K562 (cell line): ENCODE measurements around the gene LY6G6C. TPM values are rescaled to one million over a fixed set of nuclear protein-coding genes. Genes with fewer than 3 reads are reported as not detected.

Experiments
- ARID2 ChIP-seq: fragments of 450-650 bp; IDR thresholded peaks from 2 replicates; pipeline ENCODE4 v1.6.1; 2017; ENCODE audit warnings: antibody characterized with exemption, mild to moderate bottlenecking
- BHLHE40 ChIP-seq: IDR thresholded peaks from 2 replicates; pipeline ENCODE4 v1.6.1; 2011; ENCODE audit warnings: low read length, improper control_type of control experiment
- CBX3 ChIP-seq, 2 experiments: IDR thresholded peaks; 1 replicate in 1 of 2; 2 replicates in 1 of 2; pipeline ENCODE4 v1.6.1; 2012; ENCODE audit warnings: inconsistent platforms in 2 of 2, low read length in 2 of 2, borderline replicate concordance in 1 of 2, control low read depth in 1 of 2
- CEBPG ChIP-seq, 3 experiments: fragments of 200-800 bp in 1 of 3; sonication (Bioruptor generic) in 1 of 3; sonication (generic) in 1 of 3; formaldehyde crosslinking in 1 of 3; IDR thresholded peaks in 2 of 3; conservative IDR thresholded peaks in 1 of 3; 2 replicates each; pipeline versions ENCODE4 v1.6.1 to v1.8.0; 2016 to 2022; ENCODE audit warnings: missing compliant biosample characterization in 2 of 3, missing genetic modification characterization in 2 of 3, mild to moderate bottlenecking in 1 of 3, missing genetic modification reagents in 1 of 3
- ESRRB ChIP-seq: fragments of 250-450 bp; sonication (Bioruptor Pico); IDR thresholded peaks from 2 replicates; pipeline ENCODE4 v1.5.0; 2020; ENCODE audit warnings: mild to moderate bottlenecking, moderate library complexity, borderline replicate concordance
- FOXJ2 ChIP-seq: fragments of 200-800 bp; sonication (Bioruptor generic); IDR thresholded peaks from 2 replicates; pipeline ENCODE4 v1.6.1; 2016; ENCODE audit warnings: missing genetic modification characterization, missing compliant biosample characterization
- GABPA ChIP-seq: fragments of 200-800 bp; sonication (Bioruptor generic); conservative IDR thresholded peaks from 2 replicates; pipeline ENCODE4 v1.6.1; 2016; ENCODE audit warnings: low read depth, missing genetic modification characterization, missing compliant biosample characterization
- HDAC1 ChIP-seq, 2 experiments: fragments of 450-650 bp; IDR thresholded peaks; 2 replicates each; pipeline ENCODE4 v1.6.1; 2016 to 2017; ENCODE audit warnings: inconsistent platforms in 1 of 2, mild to moderate bottlenecking in 1 of 2, moderate library complexity in 1 of 2
- NR1H2 ChIP-seq: sonication (generic); formaldehyde crosslinking; IDR thresholded peaks from 2 replicates; pipeline ENCODE4 v1.4.0; 2020; ENCODE audit warnings: mild to moderate bottlenecking, missing genetic modification reagents
- POLR2A ChIP-seq: fragments of 450-650 bp; conservative IDR thresholded peaks from 2 replicates; pipeline ENCODE4 v1.6.1; 2016
- POLR2G ChIP-seq: fragments of 200-400 bp; formaldehyde crosslinking; IDR thresholded peaks from 2 replicates; pipeline ENCODE4 v1.6.1; 2017; ENCODE audit warnings: low read depth, mild to moderate bottlenecking, antibody characterized with exemption, low read length, moderate library complexity
- ZKSCAN8 ChIP-seq: fragments of 200-800 bp; sonication (Bioruptor generic); IDR thresholded peaks from 2 replicates; pipeline ENCODE4 v1.6.1; 2016; ENCODE audit warnings: missing genetic modification characterization, missing compliant biosample characterization
- ZNF41 ChIP-seq: fragments of 250-450 bp; sonication (Bioruptor Pico); conservative IDR thresholded peaks from 2 replicates; pipeline ENCODE4 v1.4.0; 2020; ENCODE audit warnings: mild to moderate bottlenecking
- polyA plus RNA-seq, 8 experiments: library from polyadenylated mRNA; depleted of rRNA in 4 of 8; stranded (reverse) in 5 of 8; unstranded in 3 of 8; fragments of >200 nt; fragmentation: Nextera tagmentation in 2 of 8; fragmentation: Illumina TruSeq in 1 of 8; extraction: Ambion mirVana in 2 of 8; extraction: Trizol in 1 of 8; gene quantifications; 2 replicates each; pipeline versions ENCODE4 v1.2.1 to v1.2.3, GENCODE V29; 2011 to 2014; ENCODE audit warnings: inconsistent platforms in 1 of 8, missing spikeins in 1 of 8
- total RNA-seq, 7 experiments: library from RNA; depleted of rRNA in 6 of 7; stranded (reverse); fragments of >200 nt in 6 of 7; fragmentation: Illumina TruSeq in 2 of 7; extraction: Trizol in 2 of 7; gene quantifications; 2 replicates each; pipeline versions ENCODE4 v1.2.1 to v1.2.3, GENCODE V29; 2011 to 2021; ENCODE audit warnings: low replicate concordance in 1 of 7
- TF ChIP-seq, protein P1 (sequence below): sonication (generic); formaldehyde crosslinking; IDR thresholded peaks from 2 replicates; pipeline ENCODE4 v1.8.0; 2022; ENCODE audit warnings: missing genetic modification reagents, mild to moderate bottlenecking, borderline replicate concordance
- TF ChIP-seq, protein P2 (sequence below): fragments of 200-800 bp; sonication (Bioruptor generic); IDR thresholded peaks from 2 replicates; pipeline ENCODE4 v1.6.1; 2016; ENCODE audit warnings: missing genetic modification characterization, missing compliant biosample characterization

LY6G6C gene
- total and polyA plus RNA-seq, 9 of the 15 experiments (the other 6 are each of a cell fraction or from before 2014, with no cell fraction given) = 0.06 to 0.20 TPM; not detected in 7

DNA sequence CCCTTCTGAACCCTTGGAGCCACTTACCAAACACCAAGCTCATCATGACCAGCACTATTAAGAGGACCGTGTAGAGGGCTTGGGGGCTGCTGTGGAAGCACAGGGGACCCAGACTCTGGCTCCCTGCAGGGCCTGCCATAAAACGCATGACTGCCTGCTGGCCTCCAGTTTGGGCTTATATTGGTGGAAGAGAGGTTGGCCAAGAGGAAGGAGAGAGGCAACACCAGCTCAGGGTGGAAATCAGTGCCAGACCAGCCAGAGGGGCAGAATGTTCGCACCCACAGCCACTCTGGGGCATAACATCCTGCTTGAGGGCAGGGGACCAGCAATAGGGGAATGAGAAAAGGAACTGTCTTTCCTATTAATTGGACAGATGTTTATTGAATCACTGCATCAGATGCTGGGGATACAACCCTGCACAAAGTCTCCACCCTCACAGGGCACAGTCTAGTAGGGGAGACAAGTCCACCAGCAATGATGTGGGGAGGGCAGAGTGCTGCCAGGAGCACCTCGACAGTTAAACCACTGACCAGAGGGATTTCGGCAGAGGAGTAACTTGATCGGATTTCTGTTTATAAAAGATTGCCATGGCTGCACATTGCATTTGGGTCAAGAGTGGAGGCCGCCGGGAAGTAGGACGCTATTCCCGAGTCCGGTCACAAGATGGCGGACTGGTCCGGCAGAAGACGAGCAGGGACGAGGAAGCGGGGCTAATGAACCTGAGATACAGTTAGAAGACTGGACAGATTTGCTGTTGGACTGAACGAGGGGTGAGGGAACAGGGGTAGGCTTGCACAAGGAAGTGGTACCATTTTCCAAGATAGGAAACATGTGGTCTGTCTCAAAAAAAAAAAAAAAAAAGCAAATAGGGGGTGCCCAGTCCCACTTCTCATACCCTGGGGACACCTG, 41.1 kb downstream of the LY6G6C start, which contains the start of gene LY6G5C (continued):
- TF ChIP-seq ZKSCAN8 (CRISPR knock-in tag) (no peak), NR1H2 (CRISPR knock-in tag) (peak; percentile 35; the same call in 1 of the 2 replicates), ARID2 (peak; percentile 95), BHLHE40 (0 out of 2 replicates have a peak, but pooled peaks have one; percentile 20), CEBPG (CRISPR knock-in tag; IDR thresholded peaks at IDR 0.05) (0 out of 2 replicates have a peak, but pooled peaks have one; percentile 30), CEBPG (tag; conservative IDR thresholded peaks at IDR 0.05 in 1 of 2, IDR thresholded peaks at IDR 0.05 in 1 of 2) (no peak), FOXJ2 (tag) (0 out of 2 replicates have a peak, but pooled peaks have one; percentile 26), POLR2G (no peak), ESRRB (CRISPR knock-in tag) (no peak), ZNF41 (CRISPR knock-in tag) (no peak), POLR2A (no peak), CBX3 (IDR thresholded peaks at IDR 0.05; ENCODE audit: borderline replicate concordance in 1 of 2, low read length in 2 of 2) (no peak), GABPA (tag) (no peak), HDAC1 (IDR thresholded peaks at IDR 0.05) (no peak; a peak in 1 of 4 replicates)
- TF ChIP-seq, protein P1, sequence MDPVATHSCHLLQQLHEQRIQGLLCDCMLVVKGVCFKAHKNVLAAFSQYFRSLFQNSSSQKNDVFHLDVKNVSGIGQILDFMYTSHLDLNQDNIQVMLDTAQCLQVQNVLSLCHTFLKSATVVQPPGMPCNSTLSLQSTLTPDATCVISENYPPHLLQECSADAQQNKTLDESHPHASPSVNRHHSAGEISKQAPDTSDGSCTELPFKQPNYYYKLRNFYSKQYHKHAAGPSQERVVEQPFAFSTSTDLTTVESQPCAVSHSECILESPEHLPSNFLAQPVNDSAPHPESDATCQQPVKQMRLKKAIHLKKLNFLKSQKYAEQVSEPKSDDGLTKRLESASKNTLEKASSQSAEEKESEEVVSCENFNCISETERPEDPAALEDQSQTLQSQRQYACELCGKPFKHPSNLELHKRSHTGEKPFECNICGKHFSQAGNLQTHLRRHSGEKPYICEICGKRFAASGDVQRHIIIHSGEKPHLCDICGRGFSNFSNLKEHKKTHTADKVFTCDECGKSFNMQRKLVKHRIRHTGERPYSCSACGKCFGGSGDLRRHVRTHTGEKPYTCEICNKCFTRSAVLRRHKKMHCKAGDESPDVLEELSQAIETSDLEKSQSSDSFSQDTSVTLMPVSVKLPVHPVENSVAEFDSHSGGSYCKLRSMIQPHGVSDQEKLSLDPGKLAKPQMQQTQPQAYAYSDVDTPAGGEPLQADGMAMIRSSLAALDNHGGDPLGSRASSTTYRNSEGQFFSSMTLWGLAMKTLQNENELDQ = no peak
- TF ChIP-seq, protein P2, sequence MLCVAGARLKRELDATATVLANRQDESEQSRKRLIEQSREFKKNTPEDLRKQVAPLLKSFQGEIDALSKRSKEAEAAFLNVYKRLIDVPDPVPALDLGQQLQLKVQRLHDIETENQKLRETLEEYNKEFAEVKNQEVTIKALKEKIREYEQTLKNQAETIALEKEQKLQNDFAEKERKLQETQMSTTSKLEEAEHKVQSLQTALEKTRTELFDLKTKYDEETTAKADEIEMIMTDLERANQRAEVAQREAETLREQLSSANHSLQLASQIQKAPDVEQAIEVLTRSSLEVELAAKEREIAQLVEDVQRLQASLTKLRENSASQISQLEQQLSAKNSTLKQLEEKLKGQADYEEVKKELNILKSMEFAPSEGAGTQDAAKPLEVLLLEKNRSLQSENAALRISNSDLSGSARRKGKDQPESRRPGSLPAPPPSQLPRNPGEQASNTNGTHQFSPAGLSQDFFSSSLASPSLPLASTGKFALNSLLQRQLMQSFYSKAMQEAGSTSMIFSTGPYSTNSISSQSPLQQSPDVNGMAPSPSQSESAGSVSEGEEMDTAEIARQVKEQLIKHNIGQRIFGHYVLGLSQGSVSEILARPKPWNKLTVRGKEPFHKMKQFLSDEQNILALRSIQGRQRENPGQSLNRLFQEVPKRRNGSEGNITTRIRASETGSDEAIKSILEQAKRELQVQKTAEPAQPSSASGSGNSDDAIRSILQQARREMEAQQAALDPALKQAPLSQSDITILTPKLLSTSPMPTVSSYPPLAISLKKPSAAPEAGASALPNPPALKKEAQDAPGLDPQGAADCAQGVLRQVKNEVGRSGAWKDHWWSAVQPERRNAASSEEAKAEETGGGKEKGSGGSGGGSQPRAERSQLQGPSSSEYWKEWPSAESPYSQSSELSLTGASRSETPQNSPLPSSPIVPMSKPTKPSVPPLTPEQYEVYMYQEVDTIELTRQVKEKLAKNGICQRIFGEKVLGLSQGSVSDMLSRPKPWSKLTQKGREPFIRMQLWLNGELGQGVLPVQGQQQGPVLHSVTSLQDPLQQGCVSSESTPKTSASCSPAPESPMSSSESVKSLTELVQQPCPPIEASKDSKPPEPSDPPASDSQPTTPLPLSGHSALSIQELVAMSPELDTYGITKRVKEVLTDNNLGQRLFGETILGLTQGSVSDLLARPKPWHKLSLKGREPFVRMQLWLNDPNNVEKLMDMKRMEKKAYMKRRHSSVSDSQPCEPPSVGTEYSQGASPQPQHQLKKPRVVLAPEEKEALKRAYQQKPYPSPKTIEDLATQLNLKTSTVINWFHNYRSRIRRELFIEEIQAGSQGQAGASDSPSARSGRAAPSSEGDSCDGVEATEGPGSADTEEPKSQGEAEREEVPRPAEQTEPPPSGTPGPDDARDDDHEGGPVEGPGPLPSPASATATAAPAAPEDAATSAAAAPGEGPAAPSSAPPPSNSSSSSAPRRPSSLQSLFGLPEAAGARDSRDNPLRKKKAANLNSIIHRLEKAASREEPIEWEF (CRISPR knock-in tag) = no peak
